ENCODE data around the gene VEGFA. TPM values are rescaled to one million over a fixed set of nuclear protein-coding genes. Genes with fewer than 3 reads are reported as not detected.

VEGFA gene
- total RNA-seq, 4 donors from 2014 or later, result 36.2 to 91.3 (median 70.4) TPM

DNA sequence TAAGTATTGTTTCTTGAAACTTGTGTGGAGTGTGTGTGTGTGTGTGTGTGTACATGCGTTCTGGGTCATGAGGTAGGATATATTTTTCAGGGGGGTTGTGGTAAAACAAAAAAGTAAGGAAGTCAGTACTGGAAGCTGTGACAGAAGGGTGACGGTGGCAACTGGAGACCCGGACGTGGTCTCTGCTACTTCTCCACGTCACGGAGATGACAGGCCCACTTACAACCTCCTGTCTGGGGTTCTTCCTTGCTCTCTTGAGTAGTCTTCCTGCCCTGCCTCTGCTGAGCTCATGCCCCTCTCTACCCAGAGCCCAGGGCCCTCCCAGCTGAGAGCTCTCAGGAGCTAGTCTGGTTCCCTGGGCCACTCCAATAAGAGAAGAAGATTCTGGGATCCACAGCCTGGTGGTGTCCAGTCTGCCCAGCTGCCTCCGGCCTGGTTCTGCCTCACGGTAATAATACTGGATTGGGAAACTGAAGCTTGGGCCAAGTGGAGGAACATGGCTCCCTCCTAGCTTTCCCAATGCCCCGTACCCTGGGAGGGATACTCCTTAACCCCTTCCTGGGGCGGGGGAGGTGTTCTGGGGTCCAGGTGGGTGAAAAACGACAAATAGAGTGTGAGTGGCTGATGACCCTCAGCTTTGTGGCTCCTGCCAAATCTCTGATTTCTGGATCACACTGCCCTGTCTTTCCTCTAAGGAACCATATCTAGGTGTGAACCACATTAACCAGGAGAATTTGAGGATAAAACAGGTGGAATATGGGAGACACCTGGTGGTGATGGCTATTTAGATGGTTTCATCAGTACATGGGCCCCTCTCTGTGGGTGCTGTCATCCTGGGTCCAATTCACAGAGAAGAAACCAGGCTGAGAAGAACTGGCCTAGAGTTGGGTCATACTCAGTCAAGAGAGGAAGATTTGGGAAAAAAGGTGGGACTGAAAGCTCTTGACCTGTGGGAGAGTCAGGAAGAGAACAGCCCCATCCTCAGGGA lies 27.2 kb downstream of the VEGFA start:
- H3K4me3 ChIP-seq (ENCODE audit: low read depth, poor library complexity, severe bottlenecking), result no peak overlapping the region
- 86 to 91% methylated on average over 11 of the region's 11 CpGs for WGBS, 2 donors
- intact Hi-C loops (cut with DNase I; ENCODE audit: low total_unique reads), result no loop called here
- no peak for DNase-seq (ENCODE audit: low spot score in 2 of 2)
- no peak for TF ChIP-seq POLR2A (IDR thresholded peaks at IDR 0.05)

DNA sequence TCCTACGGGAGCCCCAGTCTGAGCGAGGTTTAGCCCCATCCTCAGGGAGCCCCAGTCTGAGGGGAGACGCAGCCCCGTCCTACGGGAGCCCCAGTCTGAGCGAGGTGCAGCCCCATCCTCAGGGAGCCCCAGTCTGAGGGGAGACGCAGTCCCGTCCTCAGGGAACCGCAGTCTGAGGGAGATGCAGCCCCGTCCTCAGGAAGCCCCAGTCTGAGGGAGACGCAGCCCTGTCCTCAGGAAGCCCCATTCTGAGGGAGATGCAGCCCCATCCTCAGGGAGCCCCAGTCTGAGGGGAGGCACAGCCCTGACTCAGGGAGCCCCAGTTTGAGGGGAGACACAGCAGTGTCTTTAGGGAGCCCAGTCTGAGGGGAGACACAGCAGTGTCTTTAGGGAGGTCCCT lies 27.9 kb downstream of the VEGFA start:
- TF ChIP-seq POLR2A (IDR thresholded peaks at IDR 0.05), result no peak
- TF ChIP-seq, protein P1, sequence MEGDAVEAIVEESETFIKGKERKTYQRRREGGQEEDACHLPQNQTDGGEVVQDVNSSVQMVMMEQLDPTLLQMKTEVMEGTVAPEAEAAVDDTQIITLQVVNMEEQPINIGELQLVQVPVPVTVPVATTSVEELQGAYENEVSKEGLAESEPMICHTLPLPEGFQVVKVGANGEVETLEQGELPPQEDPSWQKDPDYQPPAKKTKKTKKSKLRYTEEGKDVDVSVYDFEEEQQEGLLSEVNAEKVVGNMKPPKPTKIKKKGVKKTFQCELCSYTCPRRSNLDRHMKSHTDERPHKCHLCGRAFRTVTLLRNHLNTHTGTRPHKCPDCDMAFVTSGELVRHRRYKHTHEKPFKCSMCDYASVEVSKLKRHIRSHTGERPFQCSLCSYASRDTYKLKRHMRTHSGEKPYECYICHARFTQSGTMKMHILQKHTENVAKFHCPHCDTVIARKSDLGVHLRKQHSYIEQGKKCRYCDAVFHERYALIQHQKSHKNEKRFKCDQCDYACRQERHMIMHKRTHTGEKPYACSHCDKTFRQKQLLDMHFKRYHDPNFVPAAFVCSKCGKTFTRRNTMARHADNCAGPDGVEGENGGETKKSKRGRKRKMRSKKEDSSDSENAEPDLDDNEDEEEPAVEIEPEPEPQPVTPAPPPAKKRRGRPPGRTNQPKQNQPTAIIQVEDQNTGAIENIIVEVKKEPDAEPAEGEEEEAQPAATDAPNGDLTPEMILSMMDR (IDR thresholded peaks at IDR 0.05), result no peak
- no peak overlapping the region for H3K4me3 ChIP-seq (ENCODE audit: low read depth, poor library complexity, severe bottlenecking)
- DNase-seq (ENCODE audit: low spot score in 2 of 2), result no peak
- 93 to 94% methylated on average over 10 to 11 of the region's 11 CpGs for WGBS, 2 donors
- intact Hi-C loops (cut with DNase I; ENCODE audit: low total_unique reads), result no loop called here

DNA sequence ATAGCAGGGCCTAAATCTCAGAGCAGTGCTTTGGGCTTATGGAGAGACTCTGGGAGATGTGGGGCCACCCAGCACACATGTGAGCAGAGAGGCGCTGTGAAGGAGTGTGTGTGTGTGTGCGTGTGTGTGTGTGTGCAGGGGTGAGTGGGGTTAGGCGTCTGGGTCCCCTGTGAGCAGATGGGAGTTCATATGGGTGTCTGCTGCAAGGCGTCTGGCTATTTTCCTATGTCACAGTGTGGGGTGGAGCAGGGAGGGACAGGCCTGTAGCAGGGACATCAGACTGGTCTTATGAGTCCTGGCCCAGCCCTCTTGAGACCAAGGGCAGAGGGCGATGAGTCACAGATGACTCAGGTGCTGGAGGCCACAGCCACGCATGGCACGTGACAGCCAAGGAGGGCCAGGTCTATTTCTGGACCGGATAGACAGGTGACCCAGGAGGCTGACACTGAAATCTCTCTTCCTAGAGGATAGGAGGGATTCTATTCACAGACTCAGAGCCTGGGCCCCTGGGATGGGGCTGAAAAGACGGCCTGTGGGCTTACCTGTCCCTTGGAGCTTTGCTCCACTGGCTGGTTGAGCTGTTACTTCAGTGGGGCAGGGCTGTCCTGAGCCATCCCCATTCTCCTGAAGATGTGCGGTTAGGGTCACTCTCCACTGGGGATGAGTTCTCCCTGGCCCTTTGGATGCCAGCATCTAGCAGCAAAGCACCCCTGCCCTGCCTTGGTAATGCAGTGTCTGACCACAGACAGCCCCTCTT lies 28.9 kb downstream of the VEGFA start:
- intact Hi-C loops (cut with DNase I; ENCODE audit: low total_unique reads), result no loop called here
- TF ChIP-seq POLR2A (IDR thresholded peaks at IDR 0.05), result no peak
- TF ChIP-seq, protein P1 (IDR thresholded peaks at IDR 0.05), result no peak
- no peak overlapping the region for H3K4me3 ChIP-seq (ENCODE audit: low read depth, poor library complexity, severe bottlenecking)
- peak in 1 of 2 donors; percentile 59 for DNase-seq (ENCODE audit: low spot score in 2 of 2)
- 59 to 63% methylated on average over 10 of the region's 10 CpGs for WGBS, 2 donors

DNA sequence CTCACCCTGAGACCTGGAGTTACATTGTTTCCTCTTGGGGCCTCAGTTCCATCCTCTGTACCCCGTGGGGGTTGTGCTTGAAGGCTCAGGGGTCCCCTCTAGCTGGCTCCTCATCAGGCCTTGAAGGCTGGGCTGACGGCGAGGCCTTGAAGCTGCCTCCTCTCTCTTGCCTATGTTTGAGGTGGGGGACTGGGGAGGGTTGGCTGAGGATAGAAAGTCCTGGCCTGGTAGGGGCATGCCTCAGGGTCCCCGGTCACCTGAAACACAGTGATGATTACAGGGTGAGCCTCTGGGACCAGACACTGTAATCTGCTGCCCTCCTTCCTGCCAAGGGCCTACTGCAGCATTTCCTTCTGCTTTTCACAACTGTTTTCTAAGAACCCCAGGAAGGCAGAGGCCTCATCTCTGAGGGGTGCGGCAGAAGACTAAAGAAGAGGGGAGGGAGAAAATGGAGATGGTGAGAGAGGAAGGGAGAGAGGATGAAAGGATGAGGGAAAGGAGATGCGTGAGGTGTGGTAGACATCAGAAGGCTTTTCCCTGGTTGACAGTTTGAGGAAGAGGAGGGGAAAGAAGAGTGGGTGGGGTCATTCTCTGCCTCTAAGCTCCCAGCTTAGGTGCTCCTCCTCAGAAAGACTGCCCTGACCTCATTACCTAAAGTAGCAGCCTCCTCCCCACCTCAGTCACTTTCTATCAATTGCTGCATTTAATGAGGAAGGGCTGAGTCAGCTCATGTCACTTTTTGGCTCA lies 29.7 kb downstream of the VEGFA start:
- no peak for DNase-seq (ENCODE audit: low spot score in 2 of 2)
- TF ChIP-seq POLR2A (IDR thresholded peaks at IDR 0.05), result no peak
- TF ChIP-seq, protein P1 (IDR thresholded peaks at IDR 0.05), result no peak
- WGBS, 2 donors, result 68 to 82% methylated on average over 5 to 6 of the region's 6 CpGs
- intact Hi-C loops (cut with DNase I; ENCODE audit: low total_unique reads), result no loop called here
- H3K4me3 ChIP-seq (ENCODE audit: low read depth, poor library complexity, severe bottlenecking), result no peak overlapping the region

DNA sequence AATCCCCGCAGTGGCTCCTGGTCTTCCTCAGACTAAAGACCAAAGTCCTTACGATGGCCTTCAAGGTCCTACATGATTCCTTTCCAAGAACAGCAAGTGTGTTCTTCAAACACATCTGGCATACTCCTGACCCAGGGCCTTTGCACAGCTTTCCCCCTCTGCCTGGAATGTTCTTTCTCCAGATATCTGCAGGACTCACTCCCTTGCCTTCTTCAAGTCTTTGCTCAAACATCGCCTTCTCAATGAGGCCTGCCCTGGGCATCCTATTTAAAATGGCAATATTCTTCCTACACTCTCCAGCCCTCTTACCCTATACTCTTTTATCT lies 30.2 kb downstream of the VEGFA start:
- no peak for DNase-seq (ENCODE audit: low spot score in 2 of 2)
- TF ChIP-seq POLR2A (IDR thresholded peaks at IDR 0.05), result no peak
- TF ChIP-seq, protein P1 (IDR thresholded peaks at IDR 0.05), result no peak
- intact Hi-C loops (cut with DNase I; ENCODE audit: low total_unique reads), result no loop called here
- no peak overlapping the region for H3K4me3 ChIP-seq (ENCODE audit: low read depth, poor library complexity, severe bottlenecking)
- 66 to 74% methylated on average over 3 of the region's 3 CpGs for WGBS, 2 donors

Data from lower leg skin (tissue), 4 donors.